H9 (cell line): ENCODE data around the gene SKAP1. TPM values are rescaled to one million over a fixed set of nuclear protein-coding genes. Genes with fewer than 3 reads are reported as not detected.

ENCODE experiments used
- DNase-seq: peaks from one replicate; pipeline ENCODE4 v3.0.0-alpha.2; 2017
- H2AFZ ChIP-seq: one replicate; pipeline ENCODE4 v1.6.1; 2013; ENCODE audit warnings: mild to moderate bottlenecking, low read length, control low read depth, moderate library complexity
- H2AK5ac ChIP-seq: 2 replicates; pipeline ENCODE4 v1.6.1; 2013; ENCODE audit warnings: low read length, control low read depth, mixed read lengths; ENCODE audit not compliant: insufficient read length
- H2BK120ac ChIP-seq: one replicate; pipeline ENCODE4 v1.6.1; 2013; ENCODE audit warnings: low read depth, mild to moderate bottlenecking, low read length, control low read depth, inconsistent platforms; ENCODE audit not compliant: poor library complexity, severe bottlenecking
- H2BK12ac ChIP-seq: 2 replicates; pipeline ENCODE4 v1.6.1; 2013; ENCODE audit warnings: low read length, control low read depth, mixed read lengths, low read depth; ENCODE audit not compliant: insufficient read length
- H2BK15ac ChIP-seq: 2 replicates; pipeline ENCODE4 v1.6.1; 2013; ENCODE audit warnings: low read depth, low read length, control low read depth
- H2BK20ac ChIP-seq: one replicate; pipeline ENCODE4 v1.6.1; 2013; ENCODE audit warnings: low read depth, mild to moderate bottlenecking, low read length, control low read depth, inconsistent platforms; ENCODE audit not compliant: poor library complexity, severe bottlenecking
- H2BK5ac ChIP-seq: 2 replicates; pipeline ENCODE4 v1.6.1; 2013; ENCODE audit warnings: low read length, control low read depth, mixed read lengths; ENCODE audit not compliant: insufficient read length
- H3K14ac ChIP-seq: 2 replicates; pipeline ENCODE4 v1.6.1; 2013; ENCODE audit warnings: low read length, control low read depth; ENCODE audit not compliant: insufficient read depth
- H3K18ac ChIP-seq: 2 replicates; pipeline ENCODE4 v1.6.1; 2013; ENCODE audit warnings: low read depth, mild to moderate bottlenecking, mixed read lengths, low read length, control low read depth; ENCODE audit not compliant: insufficient read length
- H3K23ac ChIP-seq: 2 replicates; pipeline ENCODE4 v1.6.1; 2013; ENCODE audit warnings: low read length, control low read depth, mixed read lengths, low read depth; ENCODE audit not compliant: insufficient read length
- H3K23me2 ChIP-seq: 2 replicates; pipeline ENCODE4 v1.6.1; 2013; ENCODE audit warnings: low read depth, mild to moderate bottlenecking, mixed read lengths, low read length, control low read depth; ENCODE audit not compliant: insufficient read length, poor library complexity, severe bottlenecking
- H3K27ac ChIP-seq: 2 replicates; pipeline ENCODE4 v1.5.1; 2013; ENCODE audit warnings: low read length, control low read depth, mixed read lengths, low read depth; ENCODE audit not compliant: insufficient read length
- H3K27me3 ChIP-seq: 2 replicates; pipeline ENCODE4 v1.6.1; 2013; ENCODE audit warnings: low read length, control low read depth, inconsistent platforms; ENCODE audit not compliant: insufficient read depth
- H3K4ac ChIP-seq: 2 replicates; pipeline ENCODE4 v1.6.1; 2013; ENCODE audit warnings: low read depth, mild to moderate bottlenecking, control low read depth, inconsistent platforms, low read length, moderate library complexity
- H3K4me1 ChIP-seq: 2 replicates; pipeline ENCODE4 v1.6.1; 2013; ENCODE audit warnings: low read length, control low read depth, inconsistent platforms; ENCODE audit not compliant: insufficient read depth
- H3K4me2 ChIP-seq: 2 replicates; pipeline ENCODE4 v1.6.1; 2013; ENCODE audit warnings: low read length, control low read depth, mixed read lengths; ENCODE audit not compliant: insufficient read length, insufficient read depth
- H3K56ac ChIP-seq: 2 replicates; pipeline ENCODE4 v1.6.1; 2013; ENCODE audit warnings: low read depth, mild to moderate bottlenecking, mixed read lengths, low read length, control low read depth; ENCODE audit not compliant: insufficient read length
- H3K79me1 ChIP-seq: 2 replicates; pipeline ENCODE4 v1.6.1; 2013; ENCODE audit warnings: low read depth, mild to moderate bottlenecking, moderate library complexity, low read length, control low read depth, inconsistent platforms; ENCODE audit not compliant: insufficient read depth, poor library complexity, severe bottlenecking
- H3K79me2 ChIP-seq: 2 replicates; pipeline ENCODE4 v1.6.1; 2013; ENCODE audit warnings: low read length, control low read depth, inconsistent platforms; ENCODE audit not compliant: insufficient read depth
- H3K9ac ChIP-seq: 2 replicates; pipeline ENCODE4 v1.6.1; 2013; ENCODE audit warnings: low read length, control low read depth, mixed read lengths; ENCODE audit not compliant: insufficient read length; ENCODE audit errors: extremely low read depth
- H3K9me3 ChIP-seq: one replicate; pipeline ENCODE4 v1.6.1; 2013; ENCODE audit warnings: low read depth, low read length, inconsistent platforms; ENCODE audit not compliant: control insufficient read depth
- H3T11ph ChIP-seq: one replicate; pipeline ENCODE4 v1.6.1; 2013; ENCODE audit warnings: mild to moderate bottlenecking, low read length, control low read depth, inconsistent platforms
- H4K20me1 ChIP-seq: one replicate; pipeline ENCODE4 v1.6.1; 2013; ENCODE audit not compliant: control insufficient read depth, insufficient read length, insufficient read depth
- H4K5ac ChIP-seq: 2 replicates; pipeline ENCODE4 v1.6.1; 2013; ENCODE audit warnings: low read depth, mild to moderate bottlenecking, mixed read lengths, low read length, control low read depth; ENCODE audit not compliant: insufficient read length
- H4K8ac ChIP-seq: replicated peaks from 2 replicates; pipeline ENCODE4 v1.6.1; 2013; ENCODE audit warnings: low read length, control low read depth, mixed read lengths, low read depth; ENCODE audit not compliant: insufficient read length
- H4K91ac ChIP-seq: 2 replicates; pipeline ENCODE4 v1.6.1; 2013; ENCODE audit warnings: low read depth, mild to moderate bottlenecking, moderate library complexity, mixed read lengths, low read length, control low read depth; ENCODE audit not compliant: insufficient read length
- H3K27ac Mint-ChIP-seq, 3 experiments: 2 replicates in 2 of 3; 3 replicates in 1 of 3; pipeline ENCODE4 v1.8.0; 2020 to 2021; ENCODE audit warnings: mixed read lengths in 3 of 3, mild to moderate bottlenecking in 1 of 3, moderate library complexity in 1 of 3
- H3K27me3 Mint-ChIP-seq: 2 replicates; pipeline ENCODE4 v1.8.0; 2021; ENCODE audit warnings: low read depth, mild to moderate bottlenecking, moderate library complexity, mixed read lengths
- H3K36me3 Mint-ChIP-seq, 3 experiments: 2 replicates in 2 of 3; 3 replicates in 1 of 3; pipeline ENCODE4 v1.8.0; 2020 to 2021; ENCODE audit warnings: low read depth in 3 of 3, mixed read lengths in 3 of 3; ENCODE audit not compliant: insufficient read depth in 1 of 3
- H3K4me1 Mint-ChIP-seq, 2 experiments: 2 replicates each; pipeline ENCODE4 v1.8.0; 2020; ENCODE audit warnings: mixed read lengths in 2 of 2
- H3K4me3 Mint-ChIP-seq, 2 experiments: 2 replicates in 1 of 2; 3 replicates in 1 of 2; pipeline ENCODE4 v1.8.0; 2020 to 2021; ENCODE audit warnings: mild to moderate bottlenecking in 2 of 2, mixed read lengths in 2 of 2, moderate library complexity in 1 of 2
- H3K9me3 Mint-ChIP-seq, 2 experiments: 2 replicates in 1 of 2; 3 replicates in 1 of 2; pipeline ENCODE4 v1.8.0; 2020; ENCODE audit warnings: mild to moderate bottlenecking in 2 of 2, mixed read lengths in 2 of 2, moderate library complexity in 1 of 2
- whole genome bisulfite sequencing: extraction: QIAGEN DNeasy Blood & Tissue Kit; methylation state at CpG from one replicate; pipeline ENCODE4 v1.1.7; 2013; ENCODE audit warnings: missing lambda C conversion rate, low lambda C conversion rate, mixed read lengths; ENCODE audit not compliant: insufficient read length; ENCODE audit errors: extremely low coverage; 5-methylcytosine and 5-hydroxymethylcytosine counted together
- total RNA-seq: library from RNA; stranded (reverse); gene quantifications from 2 replicates; pipeline ENCODE4 v1.2.1, GENCODE V29; 2021
- TF ChIP-seq, protein P1 (sequence below): fragments of 200-600 bp; sonication (generic); conservative IDR thresholded peaks from 3 replicates; pipeline ENCODE4 v1.8.0; 2021; ENCODE audit warnings: antibody characterized with exemption, mild to moderate bottlenecking

SKAP1 gene
- total RNA-seq, 1 experiment from 2014 or later: not detected

DNA sequence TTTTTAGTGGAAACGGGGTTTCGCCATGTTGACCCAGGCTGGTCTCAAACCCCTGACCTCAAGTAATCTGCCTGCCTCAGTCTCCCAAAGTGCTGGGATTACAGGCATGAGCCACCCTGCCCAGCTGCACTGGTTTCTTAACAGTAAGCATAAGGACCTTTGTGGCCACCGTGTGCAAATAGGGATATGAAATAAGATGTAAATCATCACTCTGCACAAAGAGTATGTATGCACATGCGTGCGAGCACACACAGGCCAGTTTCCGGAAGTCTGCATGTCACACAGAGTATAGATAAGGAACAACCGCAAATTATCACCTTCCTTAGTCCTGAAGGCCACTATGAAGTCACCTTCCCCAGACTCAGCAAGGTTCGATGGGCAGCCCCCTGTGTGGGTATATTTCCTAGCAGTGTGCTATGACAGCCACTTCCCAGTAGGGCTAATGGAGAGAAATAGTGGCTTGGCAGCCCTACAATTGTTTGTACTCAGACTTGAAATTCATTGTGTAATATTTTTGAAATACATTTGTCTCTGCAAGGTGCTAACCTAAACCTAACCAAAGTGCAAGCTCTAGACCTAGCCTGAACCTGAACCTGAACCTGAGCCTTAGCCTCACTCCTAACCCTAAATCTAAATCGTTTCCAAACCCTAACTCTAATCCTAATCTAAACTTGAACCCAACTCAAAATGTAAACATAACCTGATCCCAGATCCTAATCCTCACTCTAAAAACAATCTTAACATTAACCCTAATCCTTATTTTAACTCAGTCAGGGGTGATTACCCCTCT, 48.4 kb upstream of the SKAP1 start:
- Histone ChIP-seq H3K27me3 (no peaks in the 10 kb centered on the region), H3K79me2 (no peaks in the 10 kb centered on the region), H3K14ac (no peak overlapping the region), H2BK20ac (no peak overlapping the region), H4K91ac (no peak overlapping the region), H3K4me1 (no peaks in the 10 kb centered on the region), H3K56ac (no peak overlapping the region), H2BK12ac (no peak overlapping the region), H3K9ac (no peak overlapping the region), H3K79me1 (no peaks in the 10 kb centered on the region), H2AFZ (no peak overlapping the region), H3K18ac (no peak overlapping the region), H2BK120ac (no peak overlapping the region), H3K27ac (no peak overlapping the region), H4K20me1 (no peaks in the 10 kb centered on the region), H2AK5ac (no peak overlapping the region), H4K5ac (no peak overlapping the region), H2BK15ac (no peak overlapping the region), H3T11ph (no peak overlapping the region), H3K4me2 (no peak overlapping the region), H2BK5ac (no peak overlapping the region), H3K23ac (no peak overlapping the region), H3K4ac (no peak overlapping the region), H3K23me2 (no peaks in the 10 kb centered on the region), H4K8ac (no peak overlapping the region), H3K9me3 (no peaks in the 10 kb centered on the region)
- Mint-ChIP-seq H3K36me3 (no peaks in the 10 kb centered on the region), H3K27ac (no peak overlapping the region), H3K9me3 (no peaks in the 10 kb centered on the region), H3K4me3 (no peak overlapping the region), H3K4me1 (peaks cover 2 to 4% of the 10 kb centered on the region in 2 experiments; a peak in 3 of 4 replicates), H3K27me3 (peaks cover 48% of the 10 kb centered on the region)
- WGBS: 100% methylated on average over 1 of the region's 9 CpGs
- no peak for DNase-seq
- TF ChIP-seq, protein P1, sequence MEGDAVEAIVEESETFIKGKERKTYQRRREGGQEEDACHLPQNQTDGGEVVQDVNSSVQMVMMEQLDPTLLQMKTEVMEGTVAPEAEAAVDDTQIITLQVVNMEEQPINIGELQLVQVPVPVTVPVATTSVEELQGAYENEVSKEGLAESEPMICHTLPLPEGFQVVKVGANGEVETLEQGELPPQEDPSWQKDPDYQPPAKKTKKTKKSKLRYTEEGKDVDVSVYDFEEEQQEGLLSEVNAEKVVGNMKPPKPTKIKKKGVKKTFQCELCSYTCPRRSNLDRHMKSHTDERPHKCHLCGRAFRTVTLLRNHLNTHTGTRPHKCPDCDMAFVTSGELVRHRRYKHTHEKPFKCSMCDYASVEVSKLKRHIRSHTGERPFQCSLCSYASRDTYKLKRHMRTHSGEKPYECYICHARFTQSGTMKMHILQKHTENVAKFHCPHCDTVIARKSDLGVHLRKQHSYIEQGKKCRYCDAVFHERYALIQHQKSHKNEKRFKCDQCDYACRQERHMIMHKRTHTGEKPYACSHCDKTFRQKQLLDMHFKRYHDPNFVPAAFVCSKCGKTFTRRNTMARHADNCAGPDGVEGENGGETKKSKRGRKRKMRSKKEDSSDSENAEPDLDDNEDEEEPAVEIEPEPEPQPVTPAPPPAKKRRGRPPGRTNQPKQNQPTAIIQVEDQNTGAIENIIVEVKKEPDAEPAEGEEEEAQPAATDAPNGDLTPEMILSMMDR: no peak
